ENCODE results near the gene PRR19. TPM values are rescaled to one million over a fixed set of nuclear protein-coding genes. Genes with fewer than 3 reads are reported as not detected.
A peak's percentile ranks its signal among the peaks of the same experiment; 100 is the strongest.

PRR19 gene
- total and polyA plus RNA-seq, 4 donors, result 0.27 to 0.43 (median 0.42) TPM; not detected in 1

DNA sequence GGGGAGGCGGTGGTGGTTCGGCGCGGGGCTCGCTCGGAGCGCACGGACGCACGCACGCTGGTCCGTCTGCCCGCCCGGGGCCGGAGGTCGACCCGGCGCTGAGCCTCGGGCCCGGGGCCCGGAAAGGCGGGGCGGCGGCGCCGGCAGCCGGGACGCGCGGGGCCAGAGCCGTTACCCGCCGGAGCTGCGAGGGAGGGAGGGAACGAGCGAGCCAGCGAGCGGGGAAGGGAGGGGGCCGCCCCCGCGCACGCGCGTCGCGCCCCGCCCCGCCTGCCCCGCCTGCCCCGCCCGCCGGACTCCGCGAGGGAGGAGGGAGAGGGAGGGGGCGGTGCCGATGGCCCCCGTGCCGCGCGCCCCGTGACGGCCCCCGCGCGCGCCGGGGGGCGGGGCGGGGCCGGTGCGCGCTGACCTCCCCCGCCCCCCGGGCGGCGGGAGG is 17.8 kb upstream of the PRR19 start:
- WGBS, result under 1% methylated on average over 76 of the region's 76 CpGs
- peaks cover 9 to 22% (median 15%) of the 10 kb centered on the region in 4 donors for H3K36me3 ChIP-seq (ENCODE audit: control insufficient read depth in 4 of 4, insufficient read depth in 3 of 4, low read depth in 1 of 4, low read length in 3 of 4)
- H3K27ac ChIP-seq (ENCODE audit: low read depth in 1 of 2, low read length in 2 of 2), result peak overlapping the region in 1 of 2 donors; percentile 52
- peak overlapping the region in 1 of 3 donors; percentile 73 for H3K4me3 ChIP-seq (ENCODE audit: low read depth in 1 of 3, low read length in 3 of 3)
- H3K4me1 ChIP-seq (ENCODE audit: control insufficient read depth in 4 of 4, insufficient read depth in 4 of 4, low read length in 3 of 4), result peaks cover 12 to 56% (median 35%) of the 10 kb centered on the region in 4 donors
- TF ChIP-seq HNF4G (IDR thresholded peaks at IDR 0.05) (no peak), JUND (IDR thresholded peaks at IDR 0.05) (no peak), GABPA (IDR thresholded peaks at IDR 0.05 in 1 of 2, conservative IDR thresholded peaks at IDR 0.05 in 1 of 2) (no peak)
- TF ChIP-seq, protein P1, sequence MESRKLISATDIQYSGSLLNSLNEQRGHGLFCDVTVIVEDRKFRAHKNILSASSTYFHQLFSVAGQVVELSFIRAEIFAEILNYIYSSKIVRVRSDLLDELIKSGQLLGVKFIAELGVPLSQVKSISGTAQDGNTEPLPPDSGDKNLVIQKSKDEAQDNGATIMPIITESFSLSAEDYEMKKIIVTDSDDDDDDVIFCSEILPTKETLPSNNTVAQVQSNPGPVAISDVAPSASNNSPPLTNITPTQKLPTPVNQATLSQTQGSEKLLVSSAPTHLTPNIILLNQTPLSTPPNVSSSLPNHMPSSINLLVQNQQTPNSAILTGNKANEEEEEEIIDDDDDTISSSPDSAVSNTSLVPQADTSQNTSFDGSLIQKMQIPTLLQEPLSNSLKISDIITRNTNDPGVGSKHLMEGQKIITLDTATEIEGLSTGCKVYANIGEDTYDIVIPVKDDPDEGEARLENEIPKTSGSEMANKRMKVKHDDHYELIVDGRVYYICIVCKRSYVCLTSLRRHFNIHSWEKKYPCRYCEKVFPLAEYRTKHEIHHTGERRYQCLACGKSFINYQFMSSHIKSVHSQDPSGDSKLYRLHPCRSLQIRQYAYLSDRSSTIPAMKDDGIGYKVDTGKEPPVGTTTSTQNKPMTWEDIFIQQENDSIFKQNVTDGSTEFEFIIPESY (IDR thresholded peaks at IDR 0.05), result no peak
- TF ChIP-seq, protein P2, sequence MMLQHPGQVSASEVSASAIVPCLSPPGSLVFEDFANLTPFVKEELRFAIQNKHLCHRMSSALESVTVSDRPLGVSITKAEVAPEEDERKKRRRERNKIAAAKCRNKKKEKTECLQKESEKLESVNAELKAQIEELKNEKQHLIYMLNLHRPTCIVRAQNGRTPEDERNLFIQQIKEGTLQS (IDR thresholded peaks at IDR 0.05), result no peak
- DNase-seq (ENCODE audit: low spot score), result peak; percentile 81
- H3K9me3 ChIP-seq (ENCODE audit: control insufficient read depth in 4 of 4, low read length in 3 of 4), result no peaks in the 10 kb centered on the region
- no peak overlapping the region for H3K9ac ChIP-seq (ENCODE audit: low read depth in 1 of 2, low read length in 2 of 2)
- no peaks in the 10 kb centered on the region for H3K27me3 ChIP-seq (ENCODE audit: control insufficient read depth in 4 of 4, insufficient read depth in 4 of 4, low read length in 3 of 4)

DNA sequence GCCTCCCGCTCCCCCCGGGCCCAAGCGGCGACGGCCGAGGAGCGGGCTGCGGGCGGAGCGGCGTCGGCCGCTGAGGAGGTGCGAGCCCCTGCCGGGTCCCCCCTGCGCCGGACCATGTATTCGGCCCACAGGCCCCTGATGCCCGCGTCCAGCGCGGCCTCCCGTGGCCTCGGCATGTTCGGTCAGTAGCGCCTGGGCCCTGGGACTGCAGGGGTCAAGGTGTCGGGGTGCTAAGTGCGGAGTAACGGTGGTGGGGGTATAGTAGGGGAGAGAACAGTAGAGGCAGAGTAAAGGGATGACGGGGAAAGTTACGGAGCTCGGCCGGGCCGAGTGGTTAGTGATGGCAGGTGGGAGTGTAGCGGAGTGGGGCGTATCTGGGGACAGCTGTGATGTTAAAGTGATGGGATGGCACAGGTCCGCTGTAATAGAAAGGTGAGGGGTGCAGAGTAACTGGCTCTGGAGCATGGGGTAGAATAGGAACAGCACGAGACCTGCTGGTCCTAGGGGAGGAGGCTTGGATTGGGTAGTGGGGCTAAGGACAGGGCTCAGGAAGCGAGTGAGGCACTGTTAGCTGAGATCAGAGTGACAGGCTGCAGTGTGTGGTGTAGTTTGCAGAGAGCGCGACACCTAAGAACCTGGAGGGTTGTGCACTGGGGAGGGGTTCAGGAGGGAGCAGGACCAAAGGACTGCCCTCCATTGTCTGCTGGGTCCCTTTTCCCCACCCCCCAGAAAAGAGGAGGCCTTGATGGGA is 17.2 kb upstream of the PRR19 start:
- TF ChIP-seq FOXA2 (IDR thresholded peaks at IDR 0.05) (no peak), EGR1 (IDR thresholded peaks at IDR 0.05; ENCODE audit: low read depth in 2 of 2) (no peak), HNF4G (IDR thresholded peaks at IDR 0.05) (no peak), SP1 (IDR thresholded peaks at IDR 0.05) (no peak)
- peaks cover 9 to 50% (median 29%) of the 10 kb centered on the region in 4 donors for H3K4me1 ChIP-seq (ENCODE audit: control insufficient read depth in 4 of 4, insufficient read depth in 4 of 4, low read length in 3 of 4)
- no peaks in the 10 kb centered on the region for H3K27me3 ChIP-seq (ENCODE audit: control insufficient read depth in 4 of 4, insufficient read depth in 4 of 4, low read length in 3 of 4)
- H3K9me3 ChIP-seq (ENCODE audit: control insufficient read depth in 4 of 4, low read length in 3 of 4), result no peaks in the 10 kb centered on the region
- DNase-seq (ENCODE audit: low spot score), result peak; percentile 51
- H3K9ac ChIP-seq (ENCODE audit: low read depth in 1 of 2, low read length in 2 of 2), result peak overlapping the region; percentile 51 to 66
- 9% methylated on average over 41 of the region's 41 CpGs for WGBS
- H3K36me3 ChIP-seq (ENCODE audit: control insufficient read depth in 4 of 4, insufficient read depth in 3 of 4, low read depth in 1 of 4, low read length in 3 of 4), result peaks cover 9 to 28% (median 19%) of the 10 kb centered on the region in 4 donors
- peak overlapping the region; percentile 57 to 73 (median 70) for H3K4me3 ChIP-seq (ENCODE audit: low read depth in 1 of 3, low read length in 3 of 3)
- H3K27ac ChIP-seq (ENCODE audit: low read depth in 1 of 2, low read length in 2 of 2), result peak overlapping the region; percentile 47 to 73

DNA sequence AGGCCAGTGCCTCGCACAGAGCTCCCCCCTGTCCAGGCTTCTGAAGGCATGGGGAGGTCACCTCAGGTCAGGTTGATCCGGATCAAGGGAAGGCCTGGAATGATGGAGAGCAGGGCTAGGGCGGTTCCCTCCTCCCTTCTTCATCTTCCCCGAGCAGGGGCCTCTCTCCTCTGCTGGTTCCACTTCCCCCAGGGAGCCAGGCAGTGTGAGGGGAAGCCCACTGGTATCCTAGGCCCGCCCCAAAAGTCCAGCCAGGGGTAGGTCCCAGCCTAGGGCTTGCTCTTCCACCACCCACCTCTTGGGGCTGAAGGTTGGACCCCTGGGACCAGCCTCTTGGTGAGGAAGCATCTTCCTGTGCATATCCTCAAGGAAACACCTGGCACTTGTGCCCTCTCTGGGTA is 16.4 kb upstream of the PRR19 start:
- H3K9ac ChIP-seq (ENCODE audit: low read depth in 1 of 2, low read length in 2 of 2), result no peak overlapping the region
- peak; percentile 32 for DNase-seq (ENCODE audit: low spot score)
- TF ChIP-seq HNF4A (conservative IDR thresholded peaks at IDR 0.05) (no peak), RXRA (IDR thresholded peaks at IDR 0.05) (peak in 1 of 2 donors; percentile 7)
- TF ChIP-seq, protein P3, sequence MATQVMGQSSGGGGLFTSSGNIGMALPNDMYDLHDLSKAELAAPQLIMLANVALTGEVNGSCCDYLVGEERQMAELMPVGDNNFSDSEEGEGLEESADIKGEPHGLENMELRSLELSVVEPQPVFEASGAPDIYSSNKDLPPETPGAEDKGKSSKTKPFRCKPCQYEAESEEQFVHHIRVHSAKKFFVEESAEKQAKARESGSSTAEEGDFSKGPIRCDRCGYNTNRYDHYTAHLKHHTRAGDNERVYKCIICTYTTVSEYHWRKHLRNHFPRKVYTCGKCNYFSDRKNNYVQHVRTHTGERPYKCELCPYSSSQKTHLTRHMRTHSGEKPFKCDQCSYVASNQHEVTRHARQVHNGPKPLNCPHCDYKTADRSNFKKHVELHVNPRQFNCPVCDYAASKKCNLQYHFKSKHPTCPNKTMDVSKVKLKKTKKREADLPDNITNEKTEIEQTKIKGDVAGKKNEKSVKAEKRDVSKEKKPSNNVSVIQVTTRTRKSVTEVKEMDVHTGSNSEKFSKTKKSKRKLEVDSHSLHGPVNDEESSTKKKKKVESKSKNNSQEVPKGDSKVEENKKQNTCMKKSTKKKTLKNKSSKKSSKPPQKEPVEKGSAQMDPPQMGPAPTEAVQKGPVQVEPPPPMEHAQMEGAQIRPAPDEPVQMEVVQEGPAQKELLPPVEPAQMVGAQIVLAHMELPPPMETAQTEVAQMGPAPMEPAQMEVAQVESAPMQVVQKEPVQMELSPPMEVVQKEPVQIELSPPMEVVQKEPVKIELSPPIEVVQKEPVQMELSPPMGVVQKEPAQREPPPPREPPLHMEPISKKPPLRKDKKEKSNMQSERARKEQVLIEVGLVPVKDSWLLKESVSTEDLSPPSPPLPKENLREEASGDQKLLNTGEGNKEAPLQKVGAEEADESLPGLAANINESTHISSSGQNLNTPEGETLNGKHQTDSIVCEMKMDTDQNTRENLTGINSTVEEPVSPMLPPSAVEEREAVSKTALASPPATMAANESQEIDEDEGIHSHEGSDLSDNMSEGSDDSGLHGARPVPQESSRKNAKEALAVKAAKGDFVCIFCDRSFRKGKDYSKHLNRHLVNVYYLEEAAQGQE (IDR thresholded peaks at IDR 0.05), result no peak

More for the DNA sequence above, 16.4 kb upstream of the PRR19 start:
- Histone ChIP-seq H3K4me3 (ENCODE audit: low read depth in 1 of 3, low read length in 3 of 3) (no peak overlapping the region), H3K27me3 (ENCODE audit: control insufficient read depth in 4 of 4, insufficient read depth in 4 of 4, low read length in 3 of 4) (no peaks in the 10 kb centered on the region), H3K27ac (ENCODE audit: low read depth in 1 of 2, low read length in 2 of 2) (peak overlapping the region; percentile 2 to 73), H3K4me1 (ENCODE audit: control insufficient read depth in 4 of 4, insufficient read depth in 4 of 4, low read length in 3 of 4) (peaks cover 8 to 45% (median 28%) of the 10 kb centered on the region in 4 donors), H3K36me3 (ENCODE audit: control insufficient read depth in 4 of 4, insufficient read depth in 3 of 4, low read depth in 1 of 4, low read length in 3 of 4) (peaks cover 15 to 36% (median 21%) of the 10 kb centered on the region in 4 donors), H3K9me3 (ENCODE audit: control insufficient read depth in 4 of 4, low read length in 3 of 4) (no peaks in the 10 kb centered on the region)
- WGBS, result 66% methylated on average over 5 of the region's 5 CpGs
